ENCODE data around the gene SUMO4. TPM values are rescaled to one million over a fixed set of nuclear protein-coding genes. Genes with fewer than 3 reads are reported as not detected.

The SUMO4 gene
- total and polyA plus RNA-seq, 9 of the 15 experiments (the other 6 are each of a cell fraction or from before 2014, with no cell fraction given): 0.20 to 1.9 (median 0.50) TPM; not detected in 2

DNA sequence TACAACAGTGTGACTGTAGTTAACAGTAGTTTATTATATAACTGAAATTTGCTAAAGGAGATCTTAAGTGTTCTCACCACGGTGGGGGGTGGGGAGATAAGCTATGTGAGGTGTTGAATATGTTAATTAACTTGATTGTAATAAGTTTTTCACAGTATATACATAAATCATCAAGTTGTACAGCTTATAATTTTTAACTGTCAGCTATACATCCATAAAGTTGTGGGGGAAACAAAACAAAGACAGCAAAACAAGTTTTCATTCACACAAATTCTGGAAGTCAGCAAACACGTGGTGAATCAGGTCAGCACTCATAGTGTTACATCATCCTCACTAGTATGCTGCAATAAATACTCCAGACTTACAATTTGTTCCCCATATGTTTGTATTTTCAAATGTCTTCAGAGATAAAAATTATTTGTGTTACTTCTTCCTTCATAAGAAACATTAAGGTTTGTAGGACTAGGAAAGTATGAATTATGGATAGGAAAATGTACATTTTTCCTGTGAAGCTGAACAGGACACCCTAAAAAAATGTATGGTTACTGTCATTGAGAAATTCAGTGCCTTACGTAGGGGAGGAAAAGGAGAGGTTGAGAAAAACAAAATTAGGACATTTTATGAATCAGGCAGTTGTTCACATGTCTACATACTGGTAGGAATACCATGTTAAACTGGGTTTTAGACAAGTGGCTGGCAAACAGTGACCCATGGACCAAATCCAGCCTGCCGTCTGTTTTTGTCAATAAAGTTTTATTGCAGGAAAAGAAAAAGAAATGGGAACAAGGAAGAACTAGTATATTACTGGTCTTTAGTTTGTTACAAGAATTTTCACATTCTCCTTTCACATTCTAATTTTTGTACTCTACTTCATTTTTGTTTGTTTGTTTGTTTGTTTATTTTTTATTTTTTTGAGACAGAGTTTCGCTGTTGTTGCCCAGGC lies 6.0 kb downstream of the SUMO4 start (continued):
- TF ChIP-seq, protein P1, sequence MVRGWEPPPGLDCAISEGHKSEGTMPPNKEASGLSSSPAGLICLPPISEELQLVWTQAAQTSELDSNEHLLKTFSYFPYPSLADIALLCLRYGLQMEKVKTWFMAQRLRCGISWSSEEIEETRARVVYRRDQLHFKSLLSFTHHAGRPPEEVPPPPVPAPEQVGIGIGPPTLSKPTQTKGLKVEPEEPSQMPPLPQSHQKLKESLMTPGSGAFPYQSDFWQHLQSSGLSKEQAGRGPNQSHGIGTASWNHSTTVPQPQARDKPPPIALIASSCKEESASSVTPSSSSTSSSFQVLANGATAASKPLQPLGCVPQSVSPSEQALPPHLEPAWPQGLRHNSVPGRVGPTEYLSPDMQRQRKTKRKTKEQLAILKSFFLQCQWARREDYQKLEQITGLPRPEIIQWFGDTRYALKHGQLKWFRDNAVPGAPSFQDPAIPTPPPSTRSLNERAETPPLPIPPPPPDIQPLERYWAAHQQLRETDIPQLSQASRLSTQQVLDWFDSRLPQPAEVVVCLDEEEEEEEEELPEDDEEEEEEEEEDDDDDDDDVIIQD (CRISPR knock-in tag; IDR thresholded peaks at IDR 0.05): no peak
- TF ChIP-seq, protein P2, sequence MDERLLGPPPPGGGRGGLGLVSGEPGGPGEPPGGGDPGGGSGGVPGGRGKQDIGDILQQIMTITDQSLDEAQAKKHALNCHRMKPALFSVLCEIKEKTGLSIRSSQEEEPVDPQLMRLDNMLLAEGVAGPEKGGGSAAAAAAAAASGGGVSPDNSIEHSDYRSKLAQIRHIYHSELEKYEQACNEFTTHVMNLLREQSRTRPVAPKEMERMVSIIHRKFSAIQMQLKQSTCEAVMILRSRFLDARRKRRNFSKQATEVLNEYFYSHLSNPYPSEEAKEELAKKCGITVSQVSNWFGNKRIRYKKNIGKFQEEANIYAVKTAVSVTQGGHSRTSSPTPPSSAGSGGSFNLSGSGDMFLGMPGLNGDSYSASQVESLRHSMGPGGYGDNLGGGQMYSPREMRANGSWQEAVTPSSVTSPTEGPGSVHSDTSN (CRISPR knock-in tag; IDR thresholded peaks at IDR 0.05; ENCODE audit: low read depth): no peak
- TF ChIP-seq, protein P2 (tag; conservative IDR thresholded peaks at IDR 0.05; ENCODE audit: low read depth): peak; percentile 53; the same call in 1 of the 2 replicates
- no peak for TF ChIP-seq ZNF583 (CRISPR knock-in tag; IDR thresholded peaks at IDR 0.05)
- TF ChIP-seq FOS (IDR thresholded peaks at IDR 0.05; ENCODE audit: extremely low read depth, insufficient read length): no peak
- TF ChIP-seq, protein P3, sequence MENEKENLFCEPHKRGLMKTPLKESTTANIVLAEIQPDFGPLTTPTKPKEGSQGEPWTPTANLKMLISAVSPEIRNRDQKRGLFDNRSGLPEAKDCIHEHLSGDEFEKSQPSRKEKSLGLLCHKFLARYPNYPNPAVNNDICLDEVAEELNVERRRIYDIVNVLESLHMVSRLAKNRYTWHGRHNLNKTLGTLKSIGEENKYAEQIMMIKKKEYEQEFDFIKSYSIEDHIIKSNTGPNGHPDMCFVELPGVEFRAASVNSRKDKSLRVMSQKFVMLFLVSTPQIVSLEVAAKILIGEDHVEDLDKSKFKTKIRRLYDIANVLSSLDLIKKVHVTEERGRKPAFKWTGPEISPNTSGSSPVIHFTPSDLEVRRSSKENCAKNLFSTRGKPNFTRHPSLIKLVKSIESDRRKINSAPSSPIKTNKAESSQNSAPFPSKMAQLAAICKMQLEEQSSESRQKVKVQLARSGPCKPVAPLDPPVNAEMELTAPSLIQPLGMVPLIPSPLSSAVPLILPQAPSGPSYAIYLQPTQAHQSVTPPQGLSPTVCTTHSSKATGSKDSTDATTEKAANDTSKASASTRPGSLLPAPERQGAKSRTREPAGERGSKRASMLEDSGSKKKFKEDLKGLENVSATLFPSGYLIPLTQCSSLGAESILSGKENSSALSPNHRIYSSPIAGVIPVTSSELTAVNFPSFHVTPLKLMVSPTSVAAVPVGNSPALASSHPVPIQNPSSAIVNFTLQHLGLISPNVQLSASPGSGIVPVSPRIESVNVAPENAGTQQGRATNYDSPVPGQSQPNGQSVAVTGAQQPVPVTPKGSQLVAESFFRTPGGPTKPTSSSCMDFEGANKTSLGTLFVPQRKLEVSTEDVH (IDR thresholded peaks at IDR 0.05; ENCODE audit: low read depth, partially characterized antibody): no peak
- no peak for TF ChIP-seq ZNF764 (CRISPR knock-in tag; IDR thresholded peaks at IDR 0.05; ENCODE audit: low read depth)
- TF ChIP-seq NFRKB (IDR thresholded peaks at IDR 0.05; ENCODE audit: low read depth): no peak
- TF ChIP-seq, protein P4, sequence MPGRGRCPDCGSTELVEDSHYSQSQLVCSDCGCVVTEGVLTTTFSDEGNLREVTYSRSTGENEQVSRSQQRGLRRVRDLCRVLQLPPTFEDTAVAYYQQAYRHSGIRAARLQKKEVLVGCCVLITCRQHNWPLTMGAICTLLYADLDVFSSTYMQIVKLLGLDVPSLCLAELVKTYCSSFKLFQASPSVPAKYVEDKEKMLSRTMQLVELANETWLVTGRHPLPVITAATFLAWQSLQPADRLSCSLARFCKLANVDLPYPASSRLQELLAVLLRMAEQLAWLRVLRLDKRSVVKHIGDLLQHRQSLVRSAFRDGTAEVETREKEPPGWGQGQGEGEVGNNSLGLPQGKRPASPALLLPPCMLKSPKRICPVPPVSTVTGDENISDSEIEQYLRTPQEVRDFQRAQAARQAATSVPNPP (IDR thresholded peaks at IDR 0.05; ENCODE audit: borderline replicate concordance, insufficient read depth, insufficient read length): no peak
- TF ChIP-seq ZNF384 (IDR thresholded peaks at IDR 0.05; ENCODE audit: low read depth, low read length): peak; percentile 34; the same call in 1 of the 2 replicates
- TF ChIP-seq, protein P5, sequence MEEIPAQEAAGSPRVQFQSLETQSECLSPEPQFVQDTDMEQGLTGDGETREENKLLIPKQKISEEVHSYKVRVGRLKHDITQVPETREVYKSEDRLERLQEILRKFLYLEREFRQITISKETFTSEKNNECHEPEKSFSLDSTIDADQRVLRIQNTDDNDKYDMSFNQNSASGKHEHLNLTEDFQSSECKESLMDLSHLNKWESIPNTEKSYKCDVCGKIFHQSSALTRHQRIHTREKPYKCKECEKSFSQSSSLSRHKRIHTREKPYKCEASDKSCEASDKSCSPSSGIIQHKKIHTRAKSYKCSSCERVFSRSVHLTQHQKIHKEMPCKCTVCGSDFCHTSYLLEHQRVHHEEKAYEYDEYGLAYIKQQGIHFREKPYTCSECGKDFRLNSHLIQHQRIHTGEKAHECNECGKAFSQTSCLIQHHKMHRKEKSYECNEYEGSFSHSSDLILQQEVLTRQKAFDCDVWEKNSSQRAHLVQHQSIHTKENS (CRISPR knock-in tag; IDR thresholded peaks at IDR 0.05): no peak
- TF ChIP-seq, protein P6, sequence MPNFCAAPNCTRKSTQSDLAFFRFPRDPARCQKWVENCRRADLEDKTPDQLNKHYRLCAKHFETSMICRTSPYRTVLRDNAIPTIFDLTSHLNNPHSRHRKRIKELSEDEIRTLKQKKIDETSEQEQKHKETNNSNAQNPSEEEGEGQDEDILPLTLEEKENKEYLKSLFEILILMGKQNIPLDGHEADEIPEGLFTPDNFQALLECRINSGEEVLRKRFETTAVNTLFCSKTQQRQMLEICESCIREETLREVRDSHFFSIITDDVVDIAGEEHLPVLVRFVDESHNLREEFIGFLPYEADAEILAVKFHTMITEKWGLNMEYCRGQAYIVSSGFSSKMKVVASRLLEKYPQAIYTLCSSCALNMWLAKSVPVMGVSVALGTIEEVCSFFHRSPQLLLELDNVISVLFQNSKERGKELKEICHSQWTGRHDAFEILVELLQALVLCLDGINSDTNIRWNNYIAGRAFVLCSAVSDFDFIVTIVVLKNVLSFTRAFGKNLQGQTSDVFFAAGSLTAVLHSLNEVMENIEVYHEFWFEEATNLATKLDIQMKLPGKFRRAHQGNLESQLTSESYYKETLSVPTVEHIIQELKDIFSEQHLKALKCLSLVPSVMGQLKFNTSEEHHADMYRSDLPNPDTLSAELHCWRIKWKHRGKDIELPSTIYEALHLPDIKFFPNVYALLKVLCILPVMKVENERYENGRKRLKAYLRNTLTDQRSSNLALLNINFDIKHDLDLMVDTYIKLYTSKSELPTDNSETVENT (CRISPR knock-in tag; IDR thresholded peaks at IDR 0.05): no peak
- TF ChIP-seq FOXM1 (IDR thresholded peaks at IDR 0.05; ENCODE audit: low read depth): no peak
- no peak for TF ChIP-seq FOXM1 (CRISPR knock-in tag; IDR thresholded peaks at IDR 0.05; ENCODE audit: low read depth)

Measured in K562 (cell line).